SH-SY5Y (cell line): ENCODE data around the gene ZBED4.

ENCODE experiments used
- GATA2 ChIP-seq: IDR thresholded peaks from 2 replicates; pipeline ENCODE4 v1.6.1; 2011; ENCODE audit warnings: mild to moderate bottlenecking, low read depth, low read length
- GATA3 ChIP-seq: IDR thresholded peaks from 2 replicates; pipeline ENCODE4 v1.6.1; 2011; ENCODE audit warnings: low read depth, mild to moderate bottlenecking, low read length, moderate library complexity

- no peak for TF ChIP-seq GATA2
- TF ChIP-seq GATA3, result no peak
Measured at GRCh38 chr22:49872347-49872746, 18.7 kb downstream of the ZBED4 start.
